ENCODE measurements around the gene NOTCH3. TPM values are rescaled to one million over a fixed set of nuclear protein-coding genes. Genes with fewer than 3 reads are reported as not detected.

The NOTCH3 gene
- total RNA-seq, 2 donors from 2014 or later = 289 to 448 TPM

- Histone ChIP-seq H3K4me1 (ENCODE audit: control insufficient read depth in 1 of 2, low read depth in 2 of 2) (no peaks in the 10 kb centered on the region), H3K27me3 (replicated peaks; ENCODE audit: insufficient read depth) (no peaks in the 10 kb centered on the region), H3K4me3 (no peak overlapping the region), H3K9me3 (no peaks in the 10 kb centered on the region), H3K27ac (no peak overlapping the region), H3K36me3 (peaks cover 82% of the 10 kb centered on the region)
- no peak for DNase-seq (ENCODE audit: low spot score)
- no peak for ATAC-seq (ENCODE audit: insufficient number of reproducible peaks, low FRiP score, low read depth)
- no peak for TF ChIP-seq CTCF (IDR thresholded peaks at IDR 0.05)
Measured at GRCh38 chr19:15188851-15189250, 11.9 kb downstream of the NOTCH3 start.

GRCh38 chr19:15187026-15188007 is 13.5 kb downstream of the NOTCH3 start:
- Histone ChIP-seq H3K4me3 (no peak overlapping the region), H3K36me3 (peaks cover 76% of the 10 kb centered on the region), H3K27ac (no peak overlapping the region), H3K27me3 (replicated peaks; ENCODE audit: insufficient read depth) (no peaks in the 10 kb centered on the region), H3K9me3 (no peaks in the 10 kb centered on the region), H3K4me1 (ENCODE audit: control insufficient read depth in 1 of 2, low read depth in 2 of 2) (no peaks in the 10 kb centered on the region)
- TF ChIP-seq CTCF (IDR thresholded peaks at IDR 0.05) = no peak
- DNase-seq (ENCODE audit: low spot score) (no peak), ATAC-seq (ENCODE audit: insufficient number of reproducible peaks, low FRiP score, low read depth) (no peak)

- H3K36me3 ChIP-seq = peaks cover 80% of the 10 kb centered on the region
- no peak overlapping the region for H3K4me3 ChIP-seq
- ATAC-seq (ENCODE audit: insufficient number of reproducible peaks, low FRiP score, low read depth) (no peak), DNase-seq (ENCODE audit: low spot score) (no peak)
- TF ChIP-seq CTCF (IDR thresholded peaks at IDR 0.05) = no peak
- H3K9me3 ChIP-seq = no peaks in the 10 kb centered on the region
- no peaks in the 10 kb centered on the region for H3K4me1 ChIP-seq (ENCODE audit: control insufficient read depth in 1 of 2, low read depth in 2 of 2)
- no peaks in the 10 kb centered on the region for H3K27me3 ChIP-seq (replicated peaks; ENCODE audit: insufficient read depth)
- H3K27ac ChIP-seq = no peak overlapping the region
Measured at GRCh38 chr19:15185188-15185587, 15.6 kb downstream of the NOTCH3 start.

- Histone ChIP-seq H3K27me3 (replicated peaks; ENCODE audit: insufficient read depth) (no peaks in the 10 kb centered on the region), H3K36me3 (peaks cover 79% of the 10 kb centered on the region), H3K4me3 (no peak overlapping the region), H3K4me1 (ENCODE audit: control insufficient read depth in 1 of 2, low read depth in 2 of 2) (no peaks in the 10 kb centered on the region), H3K9me3 (no peaks in the 10 kb centered on the region), H3K27ac (no peak overlapping the region)
- TF ChIP-seq CTCF (IDR thresholded peaks at IDR 0.05) = no peak
- ATAC-seq (ENCODE audit: insufficient number of reproducible peaks, low FRiP score, low read depth) (no peak), DNase-seq (ENCODE audit: low spot score) (no peak)
Measured at GRCh38 chr19:15184776-15185175, 16.0 kb downstream of the NOTCH3 start.

- H3K36me3 ChIP-seq = peaks cover 57% of the 10 kb centered on the region
- ATAC-seq (ENCODE audit: insufficient number of reproducible peaks, low FRiP score, low read depth) (no peak), DNase-seq (ENCODE audit: low spot score) (no peak)
- no peaks in the 10 kb centered on the region for H3K27me3 ChIP-seq (replicated peaks; ENCODE audit: insufficient read depth)
- H3K9me3 ChIP-seq = no peaks in the 10 kb centered on the region
- H3K27ac ChIP-seq = no peak overlapping the region
- H3K4me3 ChIP-seq = no peak overlapping the region
- TF ChIP-seq CTCF (IDR thresholded peaks at IDR 0.05) = no peak
- peaks cover 0 to 9% of the 10 kb centered on the region in 2 donors for H3K4me1 ChIP-seq (ENCODE audit: control insufficient read depth in 1 of 2, low read depth in 2 of 2)
Measured at GRCh38 chr19:15181394-15181793, 19.4 kb downstream of the NOTCH3 start.
